CD4-positive, alpha-beta memory T cell (primary cell): ENCODE measurements around the gene ILRUN. TPM values are rescaled to one million over a fixed set of nuclear protein-coding genes. Genes with fewer than 3 reads are reported as not detected.
A peak's percentile ranks its signal among the peaks of the same experiment; 100 is the strongest.
"Not testable (repeated sequence)": the region's sequence is repeated elsewhere in the genome, so short reads cannot be mapped to it uniquely, and the experiment has no call there.

Experiments used
- CTCF ChIA-PET: fragments of 350-600 bp; sonication (Branson Sonifier 250); formaldehyde crosslinking; loops from one replicate; lab custom pipeline; 2021; ENCODE audit warnings: inconsistent platforms; ENCODE audit not compliant: partially characterized antibody; lab: Charles Lee
- POLR2A ChIA-PET: fragments of 350-600 bp; sonication (Branson Sonifier 250); formaldehyde crosslinking; loops from one replicate; lab custom pipeline; 2021; ENCODE audit not compliant: partially characterized antibody; lab: Charles Lee
- DNase-seq, 5 donors: peaks; one replicate each; pipeline versions ENCODE4 v3.0.0 to v3.0.0-alpha.2; 2020 to 2022; ENCODE audit warnings: mixed read lengths in 1 of 5
- H3K27ac ChIP-seq: one replicate; pipeline ENCODE4 v1.7.0; 2013; ENCODE audit warnings: low read depth, low read length
- H3K27me3 ChIP-seq: 2 replicates; pipeline ENCODE4 v1.7.0; 2013; ENCODE audit warnings: mild to moderate bottlenecking, low read length, moderate library complexity; ENCODE audit not compliant: insufficient read depth
- H3K36me3 ChIP-seq: 2 replicates; pipeline ENCODE4 v1.7.0; 2013; ENCODE audit warnings: mild to moderate bottlenecking, low read length, moderate library complexity; ENCODE audit not compliant: insufficient read depth
- H3K4me1 ChIP-seq: 2 replicates; pipeline ENCODE4 v1.7.0; 2013; ENCODE audit warnings: mild to moderate bottlenecking, low read length, moderate library complexity; ENCODE audit not compliant: insufficient read depth
- H3K4me3 ChIP-seq, 2 donors: one replicate each; pipeline ENCODE4 v1.7.0; 2013; ENCODE audit warnings: low read length in 2 of 2, mild to moderate bottlenecking in 1 of 2
- H3K9me3 ChIP-seq, 2 donors: one replicate each; pipeline ENCODE4 v1.7.0; 2013; ENCODE audit warnings: low read length in 2 of 2, control low read depth in 1 of 2; ENCODE audit not compliant: control insufficient read depth in 1 of 2
- H3K27ac Mint-ChIP-seq, 7 donors: one replicate each; pipeline ENCODE4 v1.8.0; 2020 to 2021; ENCODE audit warnings: mixed read lengths in 7 of 7, mild to moderate bottlenecking in 6 of 7, inconsistent platforms in 3 of 7, moderate library complexity in 3 of 7
- H3K27me3 Mint-ChIP-seq, 2 donors: one replicate each; pipeline ENCODE4 v1.8.0; 2020 to 2021; ENCODE audit warnings: mixed read lengths in 2 of 2
- H3K36me3 Mint-ChIP-seq, 2 donors: one replicate each; pipeline ENCODE4 v1.8.0; 2020 to 2021; ENCODE audit warnings: mixed read lengths in 2 of 2, inconsistent platforms in 1 of 2, mild to moderate bottlenecking in 1 of 2
- H3K4me1 Mint-ChIP-seq, 4 donors: one replicate each; pipeline ENCODE4 v1.8.0; 2020 to 2021; ENCODE audit warnings: mixed read lengths in 4 of 4, mild to moderate bottlenecking in 1 of 4
- H3K4me3 Mint-ChIP-seq, 8 donors: one replicate each; pipeline ENCODE4 v1.8.0; 2020 to 2021; ENCODE audit warnings: mixed read lengths in 8 of 8, mild to moderate bottlenecking in 7 of 8, moderate library complexity in 6 of 8, inconsistent platforms in 3 of 8
- H3K9me3 Mint-ChIP-seq, 8 donors: one replicate each; pipeline ENCODE4 v1.8.0; 2020 to 2021; ENCODE audit warnings: mixed read lengths in 8 of 8, mild to moderate bottlenecking in 5 of 8, inconsistent platforms in 3 of 8, moderate library complexity in 1 of 8
- intact Hi-C: fragments of 100-400 bp; cut with micrococcal nuclease; formaldehyde crosslinking; loops from one replicate; pipeline ENCODE4 v1.15.1; 2023
- polyA plus RNA-seq, 2 donors: library from polyadenylated mRNA; unstranded; fragments of 300-500 nt; fragmentation: Illumina TruSeq; gene quantifications; one replicate each; pipeline ENCODE4 v1.2.3, GENCODE V29; 2021
- total RNA-seq, 2 experiments: library from RNA; stranded (reverse); gene quantifications; one replicate each; pipeline ENCODE4 v1.2.3, GENCODE V29; 2021

Gene ILRUN
- total and polyA plus RNA-seq, 4 experiments from 2014 or later: 14.8 to 70.7 (median 41.8) TPM

- Mint-ChIP-seq H3K4me1 (peaks cover 34 to 65% (median 50%) of the 10 kb centered on the region in 4 donors), H3K4me3 (peak overlapping the region; percentile 83 to 96 (median 89)), H3K27me3 (no peaks in the 10 kb centered on the region), H3K36me3 (peaks cover 9 to 15% of the 10 kb centered on the region in 2 donors), H3K9me3 (no peaks in the 10 kb centered on the region), H3K27ac (peak overlapping the region; percentile 90 to 98 (median 94))
- Histone ChIP-seq H3K4me3 (peak overlapping the region; percentile 34 to 37), H3K4me1 (peaks cover 73% of the 10 kb centered on the region), H3K27ac (peak overlapping the region; percentile 67), H3K9me3 (no peaks in the 10 kb centered on the region), H3K36me3 (no peaks in the 10 kb centered on the region), H3K27me3 (no peaks in the 10 kb centered on the region)
- intact Hi-C loops: loop anchor here (1.0 to 5.0 kb wide), 4 partner anchors 8 to 100 kb away; partner anchors contain the start of genes ILRUN and SNRPC
- POLR2A ChIA-PET: interaction anchor here (0.5 to 7.5 kb wide), 15 partner anchors 10 to 461 kb away, joined by 3 to 133 read pairs (median 5); partner anchors contain the start of genes ANKS1A, BLTP3A, ILRUN and SNRPC
- peak; percentile 26 to 72 (median 33) for DNase-seq
- CTCF ChIA-PET: interaction anchor here (0.6 to 2.6 kb wide), 16 partner anchors 10 to 1672 kb away, joined by 3 to 22 read pairs (median 4); partner anchors contain the start of genes BLTP3A and SNRPC
Observed at GRCh38 chr6:34656378-34657036, 40.1 kb downstream of the ILRUN start.

GRCh38 chr6:34655876-34656377 lies 40.6 kb downstream of the ILRUN start:
- not testable (repeated sequence) for H3K9me3 ChIP-seq, H3K9me3 Mint-ChIP-seq, H3K36me3 ChIP-seq, H3K27me3 Mint-ChIP-seq, H3K27me3 ChIP-seq
- Histone ChIP-seq H3K4me3 (peak overlapping the region in 1 of 2 donors; percentile 34), H3K4me1 (peaks cover 70% of the 10 kb centered on the region), H3K27ac (peak overlapping the region; percentile 67)
- intact Hi-C loops: loop anchor here (1.0 to 5.0 kb wide), 4 partner anchors 8 to 101 kb away; partner anchors contain the start of genes ILRUN and SNRPC
- Mint-ChIP-seq H3K27ac (peak overlapping the region; percentile 90 to 98 (median 94)), H3K36me3 (peaks cover 13 to 18% of the 10 kb centered on the region in 2 donors), H3K4me3 (peak overlapping the region; percentile 75 to 96 (median 89)), H3K4me1 (peaks cover 36 to 59% (median 48%) of the 10 kb centered on the region in 4 donors)
- ChIA-PET CTCF (interaction anchor here (1.5 to 2.6 kb wide), 5 partner anchors 10 to 493 kb away, joined by 5 to 22 read pairs (median 9); partner anchors contain the start of gene SNRPC), POLR2A (interaction anchor here (1.2 to 7.5 kb wide), 6 partner anchors 10 to 460 kb away, joined by 3 to 133 read pairs (median 21); partner anchors contain the start of genes ILRUN and SNRPC)
- peak in 1 of 5 donors; percentile 35 for DNase-seq

- peaks cover 58% of the 10 kb centered on the region for H3K4me1 ChIP-seq
Observed at GRCh38 chr6:34654061-34654710, 42.4 kb downstream of the ILRUN start.

GRCh38 chr6:34652263-34652662 lies 44.3 kb downstream of the ILRUN start:
- Mint-ChIP-seq H3K27ac (no peak overlapping the region), H3K9me3 (no peaks in the 10 kb centered on the region), H3K36me3 (peaks cover 19 to 23% of the 10 kb centered on the region in 2 donors), H3K27me3 (no peaks in the 10 kb centered on the region), H3K4me3 (no peak overlapping the region), H3K4me1 (peaks cover 28 to 56% (median 38%) of the 10 kb centered on the region in 4 donors)
- ChIA-PET POLR2A (no interaction called here), CTCF (interaction anchor here (0.9 kb wide), 1 partner anchor 13 kb away, joined by 3 read pairs; no protein-coding TSS in a partner anchor)
- no peak overlapping the region for H3K4me3 ChIP-seq
- DNase-seq: no peak
- H3K4me1 ChIP-seq: peaks cover 40% of the 10 kb centered on the region
- no peak overlapping the region for H3K27ac ChIP-seq
- no peaks in the 10 kb centered on the region for H3K27me3 ChIP-seq
- intact Hi-C loops: no loop called here
- no peaks in the 10 kb centered on the region for H3K36me3 ChIP-seq
- no peaks in the 10 kb centered on the region for H3K9me3 ChIP-seq

More at GRCh38 chr6:34654061-34654710, 42.4 kb downstream of the ILRUN start:
- ChIA-PET POLR2A (interaction anchor here (0.6 to 7.5 kb wide), 8 partner anchors 11 to 1633 kb away, joined by 3 to 133 read pairs (median 4); partner anchors contain the start of genes ANKS1A, BLTP3A and SNRPC), CTCF (interaction anchor here (0.6 to 1.9 kb wide), 6 partner anchors 11 to 103 kb away, joined by 3 to 8 read pairs (median 4); partner anchors contain the start of gene ILRUN)
- intact Hi-C loops: no loop called here
- Mint-ChIP-seq H3K27me3 (no peaks in the 10 kb centered on the region), H3K4me3 (peak overlapping the region in 2 of 8 donors; percentile 1 to 45), H3K36me3 (peaks cover 14 to 20% of the 10 kb centered on the region in 2 donors), H3K9me3 (no peaks in the 10 kb centered on the region), H3K4me1 (peaks cover 35 to 58% (median 48%) of the 10 kb centered on the region in 4 donors), H3K27ac (peak overlapping the region in 6 of 7 donors; percentile 37 to 98 (median 84))
- Histone ChIP-seq H3K4me3 (no peak overlapping the region), H3K9me3 (no peaks in the 10 kb centered on the region), H3K27me3 (no peaks in the 10 kb centered on the region), H3K36me3 (no peaks in the 10 kb centered on the region), H3K27ac (no peak overlapping the region)
- no peak for DNase-seq

GRCh38 chr6:34650823-34651222 lies 45.7 kb downstream of the ILRUN start:
- peaks cover 25% of the 10 kb centered on the region for H3K4me1 ChIP-seq
- POLR2A ChIA-PET: interaction anchor here (0.9 to 1.3 kb wide), 4 partner anchors 21 to 414 kb away, joined by 3 to 7 read pairs (median 4); partner anchors contain the start of genes HMGA1 and ILRUN
- CTCF ChIA-PET: interaction anchor here (0.9 to 2.0 kb wide), 4 partner anchors 12 to 25 kb away, joined by 3 to 5 read pairs (median 3); no protein-coding TSS in a partner anchor
- H3K9me3 ChIP-seq: no peaks in the 10 kb centered on the region
- DNase-seq: no peak
- no peaks in the 10 kb centered on the region for H3K27me3 ChIP-seq
- H3K4me1 Mint-ChIP-seq: peaks cover 28 to 52% (median 33%) of the 10 kb centered on the region in 4 donors
- intact Hi-C loops: no loop called here
- no peak overlapping the region for H3K27ac ChIP-seq
- peaks cover 27 to 34% of the 10 kb centered on the region in 2 donors for H3K36me3 Mint-ChIP-seq
- H3K36me3 ChIP-seq: peaks cover 9% of the 10 kb centered on the region
- H3K4me3 Mint-ChIP-seq: no peak overlapping the region
- no peak overlapping the region for H3K4me3 ChIP-seq
- no peaks in the 10 kb centered on the region for H3K9me3 Mint-ChIP-seq
- H3K27me3 Mint-ChIP-seq: no peaks in the 10 kb centered on the region
- H3K27ac Mint-ChIP-seq: peak overlapping the region in 2 of 7 donors; percentile 8 to 35

- H3K27me3 Mint-ChIP-seq, H3K4me3 ChIP-seq, H3K27ac ChIP-seq, H3K27ac Mint-ChIP-seq, intact Hi-C loops, DNase-seq, H3K9me3 ChIP-seq, H3K27me3 ChIP-seq, H3K9me3 Mint-ChIP-seq, H3K4me3 Mint-ChIP-seq: not testable (repeated sequence)
- Mint-ChIP-seq H3K36me3 (peaks cover 31 to 38% of the 10 kb centered on the region in 2 donors), H3K4me1 (peaks cover 22 to 51% (median 27%) of the 10 kb centered on the region in 4 donors)
- POLR2A ChIA-PET: interaction anchor here (1.0 to 1.3 kb wide), 3 partner anchors 8 to 46 kb away, joined by 3 to 7 read pairs (median 3); partner anchors contain the start of gene ILRUN
- H3K36me3 ChIP-seq: peaks cover 13% of the 10 kb centered on the region
- peaks cover 19% of the 10 kb centered on the region for H3K4me1 ChIP-seq
- CTCF ChIA-PET: interaction anchor here (0.9 to 2.0 kb wide), 5 partner anchors 11 to 41 kb away, joined by 3 to 5 read pairs (median 3); no protein-coding TSS in a partner anchor
Observed at GRCh38 chr6:34650232-34650631, 46.3 kb downstream of the ILRUN start.
